Stimulated activated CD8-positive, alpha-beta memory T cell treated with anti-CD3 and anti-CD28 coated beads, Interleukin-4, amount 100 ng/mL, for 4 hours (primary cell): ENCODE data around the gene BMP8B.
A peak's percentile ranks its signal among the peaks of the same experiment; 100 is the strongest.

Source experiments
- DNase-seq, 2 donors: peaks; one replicate each; pipeline ENCODE4 v3.0.0-alpha.2; 2020; ENCODE audit warnings: low read depth in 2 of 2, low spot score in 1 of 2

The BMP8B gene

DNA sequence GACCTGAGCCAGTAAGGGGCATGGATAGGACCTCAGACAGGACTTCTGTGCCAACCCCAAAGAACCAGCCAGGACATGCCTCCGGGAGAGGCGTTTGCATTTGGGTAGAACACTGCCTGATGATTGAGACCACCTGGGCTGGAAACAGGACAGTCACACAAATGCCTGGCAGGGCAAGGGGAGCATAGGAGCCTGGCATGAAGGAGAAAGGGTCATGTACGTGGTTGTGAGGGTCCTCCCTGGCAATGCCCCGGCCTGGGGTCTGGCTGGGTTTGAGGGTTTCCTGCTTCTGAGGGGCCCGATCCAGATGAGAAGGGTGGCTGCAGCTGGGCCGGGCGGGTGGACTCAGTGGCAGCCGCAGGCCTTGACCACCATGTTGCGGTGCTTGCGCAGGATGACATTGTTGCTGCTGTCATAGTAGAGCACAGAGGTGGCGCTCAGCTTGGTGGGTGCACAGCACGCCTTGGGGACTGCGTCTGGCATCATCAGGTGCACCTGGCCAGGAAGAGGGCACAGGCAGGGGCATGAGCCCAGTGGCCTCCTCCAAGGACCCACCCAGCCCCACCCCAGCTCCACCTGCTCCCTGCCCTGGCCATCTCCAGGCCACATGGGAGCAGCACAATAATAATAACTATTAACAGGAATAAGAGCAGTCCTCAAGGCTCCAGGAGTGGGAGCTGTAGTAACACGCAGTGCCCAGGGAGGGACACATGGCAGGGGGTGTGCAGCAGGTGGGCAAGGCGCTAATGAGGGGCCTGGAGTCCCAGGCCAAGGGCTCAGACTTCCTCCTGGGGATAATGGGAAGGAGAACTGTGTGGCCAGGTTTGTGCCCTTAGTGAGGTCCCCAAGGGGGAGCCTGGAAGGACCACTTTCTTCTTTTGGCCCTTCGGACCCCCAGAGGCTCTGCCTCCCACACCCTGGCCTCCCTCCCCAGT, 28.3 kb downstream of the BMP8B start:
- DNase-seq, result no peak

DNA sequence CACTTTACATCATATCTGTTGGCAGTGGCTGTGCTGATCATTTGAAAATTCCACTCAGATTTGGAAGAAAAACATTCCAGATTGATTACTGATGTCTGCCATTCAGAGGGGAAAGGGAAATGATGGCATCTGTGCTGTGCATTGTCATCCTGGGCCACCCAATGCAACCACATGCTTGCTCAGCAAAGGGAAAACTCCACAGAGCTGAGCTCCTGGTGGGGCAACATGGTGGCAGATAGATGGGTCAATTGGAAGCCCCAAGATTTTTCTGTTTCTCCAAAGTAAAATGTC, 29.3 kb downstream of the BMP8B start:
- DNase-seq, result no peak

DNA sequence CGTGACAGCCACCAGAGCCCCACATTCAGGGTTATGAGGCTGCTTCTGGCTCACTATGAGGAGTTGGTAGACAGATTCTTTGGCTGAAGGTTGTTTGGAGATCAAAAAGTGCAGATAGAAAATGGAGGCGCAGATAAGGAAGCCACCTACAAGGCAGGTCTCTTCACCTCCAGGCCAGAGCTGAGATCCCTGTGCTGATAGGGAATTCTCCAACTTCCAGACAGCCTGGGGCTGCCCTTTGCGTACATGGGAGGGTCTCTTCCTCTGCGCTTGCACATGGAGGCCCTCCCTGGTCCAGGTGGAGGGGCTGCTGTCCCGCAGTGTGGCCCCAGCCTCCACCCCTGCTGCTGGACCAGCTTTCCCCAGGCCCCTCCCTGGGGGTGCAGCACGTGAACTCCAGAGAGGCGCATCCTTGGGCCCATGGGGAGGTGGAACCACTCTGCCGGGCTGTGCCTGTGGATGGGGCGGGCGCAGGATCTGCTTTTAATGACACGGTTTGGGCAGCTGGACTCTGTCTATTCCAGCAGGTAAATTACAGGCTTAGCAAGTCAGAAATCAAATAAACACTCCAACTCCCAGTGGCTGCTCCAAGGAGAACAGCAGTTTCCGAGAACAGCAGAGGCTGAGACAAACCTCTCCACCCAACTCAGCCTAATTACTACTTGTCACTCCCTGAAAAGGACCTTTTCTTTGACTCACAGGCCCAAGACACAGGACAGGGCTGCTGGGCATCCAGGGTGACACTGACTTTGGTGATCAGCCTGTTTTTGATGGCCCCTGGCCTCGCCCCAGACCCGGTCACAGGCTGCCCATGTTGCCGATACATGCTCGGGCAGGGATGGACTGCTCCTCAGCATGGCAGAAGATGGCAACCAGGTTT, 29.9 kb downstream of the BMP8B start:
- no peak for DNase-seq

- no peak for DNase-seq
These were observed 31.2 kb downstream of the BMP8B start for GRCh38 chr1:39757501-39757900.

GRCh38 chr1:39755965-39756659, 32.6 kb downstream of the BMP8B start:
- no peak for DNase-seq

DNA sequence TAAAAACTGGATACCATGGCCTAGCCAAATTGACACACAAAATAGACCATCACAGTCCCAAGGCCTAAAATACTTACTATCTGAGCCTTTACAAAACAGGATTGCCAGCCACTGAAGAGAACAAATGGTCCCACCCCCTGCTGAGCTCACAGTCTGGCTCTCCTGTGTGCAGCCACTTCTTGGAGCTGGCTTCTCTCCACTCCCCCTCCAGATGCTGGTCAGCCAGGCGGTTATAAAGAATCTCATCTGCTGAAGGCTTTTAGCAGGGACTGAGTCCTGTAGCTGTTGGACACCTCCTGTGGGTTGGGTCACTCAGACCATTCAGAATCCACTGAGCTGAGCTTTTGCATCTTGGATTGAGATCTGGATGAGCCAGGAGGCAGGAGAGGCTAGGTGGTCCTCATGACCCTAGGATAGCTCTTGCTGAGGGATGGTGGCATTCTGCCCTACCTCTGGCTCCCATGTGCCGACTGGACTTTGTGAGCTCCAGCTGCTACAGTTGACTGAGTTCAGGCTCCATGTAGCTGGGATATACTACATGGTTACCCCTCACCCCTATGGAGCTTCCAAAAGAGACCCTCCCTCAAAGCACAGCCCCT, 33.7 kb downstream of the BMP8B start:
- no peak for DNase-seq

DNA sequence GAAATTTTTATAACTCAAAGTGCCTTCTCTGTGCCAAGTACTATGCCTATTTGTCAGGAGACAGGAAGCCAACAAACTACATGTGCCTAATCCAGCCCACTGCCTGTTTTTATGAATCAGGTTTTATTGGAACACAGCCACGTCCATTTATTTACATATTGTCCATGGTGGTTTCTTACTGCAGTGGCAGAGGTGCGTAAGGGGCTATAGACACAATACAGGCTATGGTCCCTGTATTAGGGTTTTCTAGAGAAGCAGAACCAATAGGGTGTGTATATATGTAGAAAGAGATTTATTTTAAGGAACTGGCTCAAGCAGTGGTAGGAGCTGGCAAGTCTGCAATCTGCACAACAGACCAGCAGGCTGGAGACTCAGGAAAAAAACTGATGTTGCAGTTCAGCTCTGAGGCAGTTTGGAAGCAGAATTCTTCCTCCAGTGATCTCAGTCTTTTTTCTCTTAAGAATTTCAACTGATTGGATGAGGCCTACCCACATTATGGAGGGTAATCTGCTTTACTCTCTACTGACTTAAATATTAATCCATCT, 34.6 kb downstream of the BMP8B start:
- DNase-seq, result no peak

DNA sequence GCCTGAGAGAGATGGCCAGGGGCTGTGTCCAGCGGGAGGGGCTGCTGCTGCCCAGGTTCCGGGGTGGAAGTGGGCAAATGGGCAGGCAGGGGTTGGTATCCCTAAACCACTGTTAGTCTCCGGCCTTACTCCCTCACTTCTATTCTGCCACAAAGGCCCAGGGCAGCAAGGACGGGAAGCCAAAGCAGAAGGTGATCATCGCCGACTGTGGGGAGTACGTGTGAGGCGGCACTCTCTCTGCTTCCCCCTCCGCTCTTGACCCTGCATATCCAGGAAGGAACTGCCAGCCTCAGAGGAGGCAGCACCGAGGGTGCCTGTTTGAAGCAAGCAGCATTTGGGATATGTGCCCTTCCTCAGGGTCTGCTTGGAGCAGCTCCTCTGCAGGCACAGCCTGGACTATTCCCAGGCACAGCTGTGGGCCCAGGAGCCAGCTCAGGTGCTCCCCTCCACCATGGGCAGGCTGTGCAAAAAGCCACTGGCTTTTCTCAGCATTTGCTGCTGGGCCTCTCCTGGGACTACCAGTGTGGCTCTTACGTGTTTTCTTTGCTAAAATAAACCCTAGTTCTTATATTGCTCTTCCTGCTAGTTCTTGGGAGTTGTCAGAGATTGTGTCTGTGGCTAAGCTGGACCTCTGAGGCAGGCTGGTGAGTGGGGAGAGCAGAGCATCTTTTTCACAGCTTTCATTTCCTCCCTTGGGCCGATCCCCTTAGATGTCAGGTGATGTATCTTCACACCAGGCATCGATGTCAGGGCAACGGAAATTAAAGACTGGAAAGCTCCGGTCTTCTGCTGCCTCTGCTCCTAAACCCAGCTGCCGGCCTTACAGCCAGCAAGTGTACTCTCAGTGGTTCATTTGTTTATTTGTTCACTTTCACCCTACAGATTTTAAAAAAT, 35.3 kb downstream of the BMP8B start:
- no peak for DNase-seq

- no peak for DNase-seq
These were observed 36.0 kb downstream of the BMP8B start for GRCh38 chr1:39752703-39753102.

DNA sequence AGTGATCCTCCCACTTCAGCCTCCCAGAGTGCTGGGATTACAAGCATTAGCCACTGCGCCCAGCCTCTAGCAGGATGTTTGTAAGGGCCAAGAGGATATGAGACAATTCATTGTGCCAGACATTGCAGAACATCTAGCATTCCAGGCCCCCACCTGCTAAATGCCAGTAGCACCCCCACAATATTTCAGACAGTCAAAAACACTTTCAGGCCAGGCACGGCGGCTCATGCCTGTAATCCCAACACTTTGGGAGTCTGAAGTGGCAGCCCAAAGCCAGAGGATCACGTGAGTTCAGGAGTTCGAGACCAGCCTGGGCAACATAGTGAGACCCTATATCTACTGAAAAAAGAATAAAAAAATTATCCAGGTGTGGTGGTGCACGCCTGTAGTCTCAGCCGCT, 37.1 kb downstream of the BMP8B start:
- no peak for DNase-seq

DNA sequence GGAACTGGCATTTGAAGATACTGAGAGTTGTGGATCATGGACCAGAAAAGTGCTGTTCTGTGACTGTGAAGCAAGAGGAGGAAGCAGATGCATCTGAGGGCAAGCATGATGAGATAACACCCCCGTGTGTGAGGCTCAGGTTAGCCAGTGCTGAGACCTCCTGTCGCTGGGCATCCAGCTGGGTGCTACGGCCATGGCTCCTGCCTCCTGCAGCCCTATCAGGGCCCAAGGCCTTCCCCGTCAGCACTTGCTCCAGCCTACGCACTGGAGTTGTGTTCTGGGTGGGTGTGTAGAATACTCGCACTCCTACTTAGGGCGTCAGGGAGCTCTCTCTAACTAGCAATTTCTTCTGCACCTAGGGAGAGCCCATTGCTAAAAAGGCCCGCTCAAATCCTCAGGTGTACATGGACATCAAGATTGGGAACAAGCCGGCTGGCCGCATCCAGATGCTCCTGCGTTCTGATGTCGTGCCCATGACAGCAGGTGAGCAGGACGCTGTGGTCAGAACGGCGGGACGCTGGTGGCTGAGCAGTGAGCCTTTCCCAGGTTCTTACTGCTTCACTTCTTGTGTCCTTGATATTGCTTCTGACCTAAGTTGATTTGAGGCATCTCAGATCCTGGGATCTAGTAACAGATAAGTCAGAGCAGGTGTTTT, 43.5 kb downstream of the BMP8B start:
- DNase-seq, result no peak

DNA sequence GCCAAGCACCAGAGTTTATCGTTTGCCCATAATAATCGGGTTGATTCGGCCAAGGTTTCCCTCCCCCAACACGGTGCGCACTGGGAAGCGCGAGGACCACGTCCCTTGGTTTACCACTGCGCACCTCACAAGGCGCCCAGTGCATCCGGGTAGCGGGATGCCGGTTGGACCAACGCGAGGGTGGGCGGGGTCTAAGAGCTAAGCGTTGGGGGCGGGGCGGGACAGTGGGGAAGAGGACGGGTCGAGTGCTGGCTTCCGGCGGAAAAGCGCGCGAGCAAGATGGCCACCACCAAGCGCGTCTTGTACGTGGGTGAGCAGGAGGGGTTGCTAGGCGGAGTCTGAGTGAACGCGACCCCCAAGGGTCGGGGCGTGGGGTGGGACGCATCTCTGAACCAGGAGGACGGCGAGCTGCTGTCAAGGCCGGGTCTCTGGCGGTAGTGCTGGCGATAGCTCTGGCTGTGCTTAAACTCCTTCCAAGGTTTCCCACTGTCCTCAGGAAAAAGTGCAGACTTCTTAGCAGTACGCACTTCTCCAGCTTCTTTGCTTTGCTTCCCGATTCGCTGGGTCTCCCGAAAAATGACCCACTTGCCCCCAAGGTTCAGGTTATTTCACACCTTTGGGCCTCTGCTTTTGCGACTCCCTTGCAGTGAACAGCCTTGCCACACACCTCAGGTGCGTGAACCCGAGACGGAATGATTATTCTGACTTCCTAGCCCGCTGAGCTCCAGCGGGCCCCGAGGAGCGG, 49.9 kb downstream of the BMP8B start, which contains the start of gene PPIE:
Gene PPIE, plus strand, starts transcription at position 261 of the 745 bp plus-strand sequence. Its CDS starts 19 bp downstream, at position 280.
- peak; percentile 93 to 96 for DNase-seq

DNA sequence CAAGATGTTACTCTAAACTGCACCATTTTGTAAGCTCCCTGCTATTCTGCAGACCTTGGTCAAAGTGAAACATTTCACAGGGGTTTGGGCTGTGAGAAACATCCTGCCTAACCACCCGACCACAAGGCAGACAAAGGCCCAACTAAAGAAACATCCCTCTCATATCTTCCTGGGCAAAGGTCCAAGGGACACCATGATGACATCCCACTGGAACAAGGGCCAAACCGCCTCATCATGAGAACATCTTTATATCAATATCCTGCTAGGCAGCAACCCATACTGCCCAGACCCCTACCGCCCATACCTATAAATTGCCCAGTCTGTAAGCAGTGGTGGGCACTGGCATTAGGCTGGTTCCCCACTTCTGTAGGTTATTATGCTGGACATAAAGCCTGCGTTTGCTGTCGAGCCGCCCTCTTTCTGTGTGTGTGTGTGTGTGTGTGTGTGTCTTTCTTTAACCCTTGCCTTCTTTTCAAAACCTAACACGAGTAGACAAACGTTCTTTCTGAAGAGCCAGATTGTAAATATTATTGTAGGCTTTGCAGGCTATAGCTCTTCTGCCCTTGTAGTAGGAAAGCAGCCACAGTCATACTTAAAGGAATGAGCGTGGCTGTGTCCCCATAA, 51.0 kb downstream of the BMP8B start:
- DNase-seq, result no peak

DNA sequence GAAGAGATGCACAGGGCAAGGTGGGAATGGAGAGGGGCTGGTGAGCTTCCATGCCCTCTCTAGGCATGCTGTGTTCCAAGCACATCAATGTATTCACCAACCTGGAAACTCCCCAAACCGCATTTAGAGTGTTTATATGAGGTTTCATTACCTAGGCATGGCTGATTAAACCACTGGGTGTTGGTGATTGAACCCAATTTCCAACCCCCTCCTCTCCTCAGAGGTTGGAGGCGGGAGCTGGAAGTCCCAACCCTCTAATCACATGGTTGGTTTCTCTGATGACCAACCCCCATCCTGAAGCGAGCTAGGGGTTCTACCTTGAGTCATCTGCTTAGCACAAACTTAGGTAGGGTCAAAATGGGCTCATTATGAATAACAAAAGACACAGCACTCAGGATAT, 52.9 kb downstream of the BMP8B start:
- no peak for DNase-seq

GRCh38 chr1:39733161-39733560, 55.5 kb downstream of the BMP8B start:
- no peak for DNase-seq

- DNase-seq, result no peak
These were observed 55.9 kb downstream of the BMP8B start for GRCh38 chr1:39732730-39733129.

DNA sequence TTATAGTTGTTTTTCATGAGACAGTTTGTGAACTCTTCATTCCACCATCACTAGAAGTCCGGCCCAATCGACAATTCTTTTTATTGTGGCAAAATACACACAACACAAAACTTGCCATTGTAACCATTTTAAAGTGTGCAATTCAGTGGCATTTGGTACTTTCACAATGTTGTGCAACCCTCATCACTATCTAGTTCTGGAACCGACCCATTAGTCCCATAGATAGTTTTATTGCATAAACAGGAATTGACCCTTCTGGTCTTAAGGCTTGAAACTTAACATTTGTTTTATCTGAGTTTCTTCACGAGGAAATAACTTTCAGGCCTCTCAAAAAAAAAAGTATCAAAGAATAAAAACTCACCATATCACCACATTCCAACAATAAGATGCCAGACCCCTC, 58.8 kb downstream of the BMP8B start:
- DNase-seq, result no peak

DNA sequence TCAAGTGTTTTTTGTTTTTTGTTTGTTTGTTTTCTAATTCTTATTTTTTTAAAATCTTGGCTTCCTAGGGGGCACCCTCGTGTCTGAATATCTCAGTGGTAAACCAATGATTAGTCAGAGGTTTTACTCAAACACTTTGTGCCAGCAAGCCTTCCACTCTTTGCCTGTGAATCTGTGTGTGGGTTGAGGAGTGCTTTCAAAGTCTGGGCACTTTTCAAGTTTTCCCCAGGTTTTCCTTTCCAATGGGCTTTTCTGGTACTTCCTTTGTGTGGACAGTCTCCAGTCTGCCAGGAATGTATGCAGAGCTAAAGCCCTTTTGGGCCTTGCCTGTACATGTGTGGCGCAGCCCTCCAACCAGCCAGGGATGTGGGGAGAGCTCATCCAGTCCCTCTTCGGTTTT, 59.6 kb downstream of the BMP8B start:
- DNase-seq, result no peak
